H1 (cell line): Measurements from ENCODE around the gene ENTR1. TPM values are rescaled to one million over a fixed set of nuclear protein-coding genes. Genes with fewer than 3 reads are reported as not detected.

Source experiments
- CTCF ChIA-PET: fragments of 300-600 bp; sonication (Branson Sonifier 250); formaldehyde crosslinking; loops from one replicate; lab custom pipeline; 2021; ENCODE audit not compliant: partially characterized antibody; lab: Charles Lee
- POLR2A ChIA-PET: fragments of 300-600 bp; sonication (Branson Sonifier 250); formaldehyde crosslinking; loops from one replicate; lab custom pipeline; 2021; ENCODE audit warnings: inconsistent platforms; ENCODE audit not compliant: partially characterized antibody; lab: Charles Lee
- DNase-seq, 2 experiments: peaks; one replicate each; pipeline versions ENCODE4 v3.0.0 to v3.0.0-alpha.2; 2010 to 2022; ENCODE audit warnings: low spot score in 2 of 2, low read depth in 1 of 2, mixed read lengths in 1 of 2
- FAIRE-seq: peaks from 2 replicates; lab custom pipeline; 2011; peaks lifted over from hg19 to GRCh38; lab: Jason Lieb, UNC
- H2AFZ ChIP-seq: 2 replicates; pipeline ENCODE4 v1.8.1; 2012; ENCODE audit warnings: low read length, inconsistent platforms
- H2AK5ac ChIP-seq: 2 replicates; pipeline ENCODE4 v1.6.1; 2013; ENCODE audit warnings: low read depth, low read length
- H2BK120ac ChIP-seq: replicated peaks from 2 replicates; pipeline ENCODE3; 2013; ENCODE audit warnings: low read depth, low read length, inconsistent platforms
- H2BK12ac ChIP-seq: 2 replicates; pipeline ENCODE4 v1.6.1; 2013; ENCODE audit warnings: low read depth, low read length
- H2BK15ac ChIP-seq: 2 replicates; pipeline ENCODE4 v1.6.1; 2013; ENCODE audit warnings: low read length
- H2BK20ac ChIP-seq: 2 replicates; pipeline ENCODE4 v1.6.1; 2013; ENCODE audit warnings: low read length
- H2BK5ac ChIP-seq: 2 replicates; pipeline ENCODE4 v1.6.1; 2013; ENCODE audit warnings: low read depth, low read length
- H3K14ac ChIP-seq: 2 replicates; pipeline ENCODE4 v1.6.1; 2013; ENCODE audit warnings: inconsistent platforms; ENCODE audit not compliant: insufficient read length
- H3K18ac ChIP-seq: 2 replicates; pipeline ENCODE4 v1.6.1; 2013; ENCODE audit warnings: low read length; ENCODE audit errors: extremely low read depth
- H3K23ac ChIP-seq: 2 replicates; pipeline ENCODE4 v1.6.1; 2013; ENCODE audit warnings: inconsistent platforms; ENCODE audit not compliant: insufficient read length
- H3K23me2 ChIP-seq: 2 replicates; pipeline ENCODE4 v1.6.1; 2013; ENCODE audit warnings: low read depth, low read length
- H3K27ac ChIP-seq: 2 replicates; pipeline ENCODE4 v1.6.1; 2011; ENCODE audit warnings: low read depth, low read length, inconsistent platforms
- H3K27me3 ChIP-seq, 4 experiments: replicated peaks in 1 of 4; 1 replicate in 1 of 4; 2 replicates in 3 of 4; pipeline versions ENCODE4 v1.6.1 to v1.8.1; 2011 to 2013; ENCODE audit warnings: low read length in 3 of 4, mild to moderate bottlenecking in 3 of 4, inconsistent platforms in 2 of 4, mixed read lengths in 2 of 4, moderate library complexity in 1 of 4; ENCODE audit not compliant: control insufficient read depth in 3 of 4, insufficient read depth in 3 of 4; ENCODE audit errors: extremely low read depth in 1 of 4
- H3K36me3 ChIP-seq, 4 experiments: 2 replicates each; pipeline versions ENCODE4 v1.6.1 to v1.8.1; 2011 to 2013; ENCODE audit warnings: mild to moderate bottlenecking in 4 of 4, low read length in 3 of 4, moderate library complexity in 2 of 4, control low read depth in 1 of 4, inconsistent platforms in 1 of 4; ENCODE audit not compliant: insufficient read depth in 4 of 4, control insufficient read depth in 2 of 4
- H3K4ac ChIP-seq: replicated peaks from 2 replicates; pipeline ENCODE3; 2013; ENCODE audit warnings: low read length, low read depth, mixed read lengths, inconsistent platforms; ENCODE audit not compliant: insufficient read length
- H3K4me1 ChIP-seq, 4 experiments: replicated peaks in 1 of 4; 1 replicate in 1 of 4; 2 replicates in 3 of 4; pipeline versions ENCODE4 v1.6.1 to v1.8.1; 2011 to 2013; ENCODE audit warnings: low read length in 3 of 4, inconsistent platforms in 2 of 4, mixed read lengths in 1 of 4; ENCODE audit not compliant: insufficient read depth in 4 of 4, control insufficient read depth in 3 of 4
- H3K4me2 ChIP-seq, 2 experiments: 2 replicates each; pipeline versions ENCODE4 v1.6.1 to v1.8.1; 2011 to 2013; ENCODE audit warnings: low read depth in 2 of 2, low read length in 2 of 2, control low read depth in 1 of 2, inconsistent platforms in 1 of 2, mild to moderate bottlenecking in 1 of 2; ENCODE audit not compliant: insufficient read depth in 1 of 2
- H3K4me3 ChIP-seq, 4 experiments: fragments of 200-600, 300-600 bp in 1 of 4; sonication (generic), shearing (Covaris generic), sonication (Bioruptor Twin) in 1 of 4; 2 replicates each; pipeline versions ENCODE4 v1.5.1 to v1.8.1; 2011 to 2016; ENCODE audit warnings: low read length in 4 of 4, low read depth in 3 of 4, control low read depth in 2 of 4, inconsistent platforms in 2 of 4, mild to moderate bottlenecking in 2 of 4, mixed read lengths in 1 of 4, moderate library complexity in 1 of 4; ENCODE audit not compliant: insufficient read depth in 2 of 4; ENCODE audit errors: extremely low read depth in 1 of 4
- H3K56ac ChIP-seq: replicated peaks from 2 replicates; pipeline ENCODE3; 2013; ENCODE audit warnings: low read depth, mild to moderate bottlenecking, mixed read lengths, low read length, inconsistent platforms; ENCODE audit not compliant: insufficient read length
- H3K79me1 ChIP-seq: 2 replicates; pipeline ENCODE4 v1.6.1; 2013; ENCODE audit warnings: low read depth, low read length, control low read depth
- H3K79me2 ChIP-seq, 2 experiments: 2 replicates each; pipeline versions ENCODE4 v1.6.1 to v1.8.1; 2012 to 2013; ENCODE audit warnings: low read length in 2 of 2, mild to moderate bottlenecking in 2 of 2, inconsistent platforms in 1 of 2; ENCODE audit not compliant: insufficient read depth in 2 of 2, control insufficient read depth in 1 of 2
- H3K9ac ChIP-seq, 4 experiments: replicated peaks in 1 of 4; 1 replicate in 1 of 4; 2 replicates in 3 of 4; pipeline versions ENCODE4 v1.6.1 to v1.8.1; 2011 to 2013; ENCODE audit warnings: low read depth in 3 of 4, low read length in 3 of 4, control low read depth in 2 of 4, mild to moderate bottlenecking in 2 of 4, moderate library complexity in 2 of 4, inconsistent platforms in 1 of 4; ENCODE audit errors: extremely low read depth in 1 of 4
- H3K9me3 ChIP-seq, 2 experiments: 2 replicates each; pipeline versions ENCODE4 v1.6.1 to v1.8.1; 2012 to 2013; ENCODE audit warnings: mild to moderate bottlenecking in 2 of 2, moderate library complexity in 2 of 2, control low read depth in 1 of 2, inconsistent platforms in 1 of 2, low read depth in 1 of 2, low read length in 1 of 2, mixed read lengths in 1 of 2; ENCODE audit not compliant: insufficient read depth in 2 of 2
- H4K20me1 ChIP-seq, 2 experiments: replicated peaks in 1 of 2; 2 replicates each; pipeline versions ENCODE3 to v1.8.1; 2011 to 2013; ENCODE audit warnings: inconsistent platforms in 2 of 2, low read length in 2 of 2, mild to moderate bottlenecking in 1 of 2; ENCODE audit not compliant: insufficient read depth in 2 of 2, control insufficient read depth in 1 of 2
- H4K5ac ChIP-seq: 2 replicates; pipeline ENCODE4 v1.6.1; 2013; ENCODE audit warnings: low read length, low read depth, mixed read lengths, inconsistent platforms; ENCODE audit not compliant: insufficient read length
- H4K8ac ChIP-seq: 2 replicates; pipeline ENCODE4 v1.8.0; 2013; ENCODE audit warnings: mild to moderate bottlenecking, moderate library complexity, low read length, inconsistent platforms; ENCODE audit not compliant: insufficient read depth; ENCODE audit errors: extremely low read depth
- H4K91ac ChIP-seq: replicated peaks from 2 replicates; pipeline ENCODE3; 2013; ENCODE audit warnings: low read length, mixed read lengths, inconsistent platforms; ENCODE audit not compliant: insufficient read length
- RFX5 ChIP-seq: IDR thresholded peaks from 2 replicates; pipeline ENCODE4 v1.6.1; 2011; ENCODE audit warnings: low read depth, low read length, improper control_type of control experiment, borderline replicate concordance
- WGBS, 2 experiments: shearing (Covaris generic) in 1 of 2; methylation state at CpG; one replicate each; pipeline versions ENCODE4 v1.1.6 to v1.1.7; 2013 to 2015; ENCODE audit warnings: low lambda C conversion rate in 2 of 2, mixed read lengths in 2 of 2, inconsistent platforms in 1 of 2, low coverage in 1 of 2, missing lambda C conversion rate in 1 of 2; ENCODE audit not compliant: insufficient replicate concordance in 2 of 2, insufficient coverage in 1 of 2, insufficient read length in 1 of 2; ENCODE audit errors: extremely low coverage in 1 of 2, missing lambda C conversion rate in 1 of 2; 5-methylcytosine and 5-hydroxymethylcytosine counted together
- polyA plus RNA-seq, 7 experiments: library from polyadenylated mRNA; depleted of rRNA in 3 of 7; stranded (reverse) in 5 of 7; unstranded in 2 of 7; fragments of >200 nt in 5 of 7; fragments of 200-250 nt in 2 of 7; gene quantifications; 1 replicate in 5 of 7; 2 replicates in 1 of 7; 4 replicates in 1 of 7; pipeline versions ENCODE4 v1.2.1 to v1.2.3, GENCODE V29; 2011 to 2013; ENCODE audit warnings: missing spikeins in 2 of 7, mixed read lengths in 2 of 7
- total RNA-seq: library from RNA; stranded (reverse); fragmentation: NEBNext Ultra II Directional; extraction: Animal tissue kit (Norgen Biotek cat#: 25700); gene quantifications from 2 replicates; pipeline ENCODE4 v1.2.1, GENCODE V29; 2021

ENTR1 gene
- total and polyA plus RNA-seq, 2 of the 8 experiments (the other 6 are each of a cell fraction or from before 2014, with no cell fraction given), result 65.2 to 102 TPM

GRCh38 chr9:136358016-136358415 is 52.4 kb downstream of the ENTR1 start:
- H2AK5ac ChIP-seq, result no peak overlapping the region
- H3K4me2 ChIP-seq, result no peak overlapping the region
- no peak overlapping the region for H4K5ac ChIP-seq
- FAIRE-seq (no peak), DNase-seq (no peak)
- no peak overlapping the region for H2BK15ac ChIP-seq
- no peak overlapping the region for H3K18ac ChIP-seq
- H2BK5ac ChIP-seq, result no peak overlapping the region; the same call in 1 of the 2 replicates
- no peak overlapping the region for H3K14ac ChIP-seq
- no peak overlapping the region for H2AFZ ChIP-seq
- WGBS, 2 experiments, result 93% methylated on average over 29 of the region's 29 CpGs; no CpG with 5 or more reads in 1 of the 2 experiments
- no peak overlapping the region for H3K56ac ChIP-seq
- H2BK12ac ChIP-seq, result no peak overlapping the region
- peaks cover 0 to 5% (median under 1%) of the 10 kb centered on the region in 4 experiments; a peak in 3 of 7 replicates for H3K4me1 ChIP-seq
- peaks cover 2 to 3% of the 10 kb centered on the region in 2 experiments for H4K20me1 ChIP-seq
- H4K91ac ChIP-seq, result no peak overlapping the region
- no peak overlapping the region for H3K4ac ChIP-seq
- no peak overlapping the region for H3K9ac ChIP-seq
- no peak overlapping the region for H2BK20ac ChIP-seq
- no peaks in the 10 kb centered on the region for H3K9me3 ChIP-seq
- no peaks in the 10 kb centered on the region for H3K23me2 ChIP-seq
- H3K27me3 ChIP-seq, result no peaks in the 10 kb centered on the region
- H4K8ac ChIP-seq, result no peak overlapping the region
- peaks cover 3% of the 10 kb centered on the region for H3K79me1 ChIP-seq
- no peak overlapping the region for H3K4me3 ChIP-seq
- no peaks in the 10 kb centered on the region for H3K79me2 ChIP-seq
- ChIA-PET POLR2A (interaction anchor here (0.7 to 15.8 kb wide), 3 partner anchors 10 to 43 kb away, joined by 3 to 137 read pairs (median 8); no protein-coding TSS in a partner anchor), CTCF (interaction anchor here (1.0 kb wide), 1 partner anchor 12 kb away, joined by 3 read pairs; no protein-coding TSS in a partner anchor)
- no peak overlapping the region for H3K23ac ChIP-seq
- no peaks in the 10 kb centered on the region; a peak in 1 of 8 replicates for H3K36me3 ChIP-seq
- TF ChIP-seq RFX5, result no peak
- H3K27ac ChIP-seq, result no peak overlapping the region
- no peak overlapping the region for H2BK120ac ChIP-seq
